GM12878 (cell line): ENCODE results near the gene CSNK1G1. TPM values are rescaled to one million over a fixed set of nuclear protein-coding genes. Genes with fewer than 3 reads are reported as not detected.

Source experiments
- ASH2L ChIP-seq: fragments of 300-600, 200-600 bp; sonication (generic); IDR thresholded peaks from 2 replicates; pipeline ENCODE4 v1.6.1; 2017; ENCODE audit warnings: low read depth, mild to moderate bottlenecking, borderline replicate concordance
- ATF3 ChIP-seq: IDR thresholded peaks from 2 replicates; pipeline ENCODE4 v1.6.1; 2011; ENCODE audit warnings: low read depth, mild to moderate bottlenecking, low read length, moderate library complexity, borderline replicate concordance; ENCODE audit errors: extremely low read depth
- CBX5 ChIP-seq: sonication (generic); IDR thresholded peaks from 2 replicates; pipeline ENCODE4 v1.6.1; 2016; ENCODE audit warnings: low read depth, moderate library complexity, mild to moderate bottlenecking, inconsistent platforms
- E2F8 ChIP-seq: fragments of 450-650 bp; IDR thresholded peaks from 2 replicates; pipeline ENCODE4 v1.6.1; 2018; ENCODE audit warnings: mild to moderate bottlenecking, low read depth, moderate library complexity; ENCODE audit not compliant: partially characterized antibody
- ESRRA ChIP-seq: IDR thresholded peaks from 2 replicates; pipeline ENCODE4 v1.6.1; 2012; ENCODE audit warnings: mild to moderate bottlenecking, low read length, improper control_type of control experiment
- JUND ChIP-seq: IDR thresholded peaks from 2 replicates; pipeline ENCODE4 v1.6.1; 2012; ENCODE audit warnings: low read depth, mild to moderate bottlenecking, low read length, improper control_type of control experiment, moderate library complexity
- MTA3 ChIP-seq: IDR thresholded peaks from 2 replicates; pipeline ENCODE4 v1.6.1; 2012; ENCODE audit warnings: low read length, inconsistent platforms, borderline replicate concordance
- MXI1 ChIP-seq: fragments of 150-350 bp; IDR thresholded peaks from 2 replicates; pipeline ENCODE4 v1.6.1; 2011; ENCODE audit warnings: low read depth, mild to moderate bottlenecking, inconsistent platforms, low read length, improper control_type of control experiment
- NKRF ChIP-seq: fragments of 450-650 bp; conservative IDR thresholded peaks from 2 replicates; pipeline ENCODE4 v1.6.1; 2017; ENCODE audit warnings: mild to moderate bottlenecking, moderate library complexity
- PBX3 ChIP-seq: IDR thresholded peaks from 2 replicates; pipeline ENCODE4 v1.6.1; 2011; ENCODE audit warnings: mild to moderate bottlenecking, low read depth, low read length, moderate library complexity; ENCODE audit not compliant: insufficient replicate concordance
- POU2F2 ChIP-seq: IDR thresholded peaks from 3 replicates; pipeline ENCODE4 v1.6.1; 2011; ENCODE audit warnings: low read depth, mild to moderate bottlenecking, low read length, borderline replicate concordance
- RBBP5 ChIP-seq: fragments of 200-600 bp; sonication (generic); conservative IDR thresholded peaks from 2 replicates; pipeline ENCODE4 v1.6.1; 2016
- RFX5 ChIP-seq: IDR thresholded peaks from 2 replicates; pipeline ENCODE4 v1.6.1; 2011; ENCODE audit warnings: low read depth, low read length, improper control_type of control experiment
- SIN3A ChIP-seq: IDR thresholded peaks from 2 replicates; pipeline ENCODE4 v1.6.1; 2012; ENCODE audit warnings: low read depth, low read length, improper control_type of control experiment
- STAT1 ChIP-seq: fragments of 450-650 bp; conservative IDR thresholded peaks from 2 replicates; pipeline ENCODE4 v1.6.1; 2014; ENCODE audit warnings: antibody characterized with exemption, mild to moderate bottlenecking
- STAT3 ChIP-seq: IDR thresholded peaks from 2 replicates; pipeline ENCODE4 v1.6.1; 2011; ENCODE audit warnings: low read depth, low read length, improper control_type of control experiment
- USF1 ChIP-seq: IDR thresholded peaks from 2 replicates; pipeline ENCODE4 v1.6.1; 2011; ENCODE audit warnings: borderline replicate concordance, low read depth, mild to moderate bottlenecking, moderate library complexity, mixed read lengths, low read length; ENCODE audit not compliant: insufficient read depth; ENCODE audit errors: extremely low read length
- ZBTB33 ChIP-seq: fragments of 450-650 bp; IDR thresholded peaks from 2 replicates; pipeline ENCODE4 v1.6.1; 2017; ENCODE audit warnings: mild to moderate bottlenecking
- ZNF217 ChIP-seq: fragments of 450-650 bp; IDR thresholded peaks from 2 replicates; pipeline ENCODE4 v1.6.1; 2017; ENCODE audit warnings: antibody characterized with exemption, mild to moderate bottlenecking
- polyA plus RNA-seq, 11 experiments: library from polyadenylated mRNA; depleted of rRNA in 4 of 11; unstranded in 6 of 11; stranded (reverse) in 5 of 11; fragments of >200 nt; fragmentation: Nextera tagmentation in 4 of 11; fragmentation: Illumina TruSeq in 1 of 11; extraction: Ambion mirVana in 4 of 11; extraction: Trizol in 1 of 11; gene quantifications; 1 replicate in 1 of 11; 2 replicates in 10 of 11; pipeline versions ENCODE4 v1.2.1 to v1.2.3, GENCODE V29; 2011 to 2016; ENCODE audit warnings: inconsistent platforms in 2 of 11, missing spikeins in 2 of 11, low read depth in 1 of 11
- total RNA-seq, 4 experiments: library from RNA; depleted of rRNA in 3 of 4; stranded (reverse); fragments of >200 nt in 3 of 4; fragmentation: Illumina TruSeq in 1 of 4; extraction: Trizol in 1 of 4; gene quantifications; 2 replicates each; pipeline versions ENCODE4 v1.2.1 to v1.2.3, GENCODE V29; 2013 to 2021

CSNK1G1 gene
- total and polyA plus RNA-seq, 10 of the 15 experiments (the other 5 are each of a cell fraction or from before 2014, with no cell fraction given): 6.1 to 23.4 (median 15.3) TPM

- TF ChIP-seq MXI1: 0 out of 2 replicates have a peak, but pooled peaks have one; percentile 50
- peak; percentile 84; the same call in 2 of the 3 replicates for TF ChIP-seq POU2F2
- peak; percentile 59; the same call in 1 of the 2 replicates for TF ChIP-seq MTA3
- peak; percentile 68; the same call in 1 of the 2 replicates for TF ChIP-seq RFX5
- TF ChIP-seq PBX3: no peak
- no peak for TF ChIP-seq CBX5
- TF ChIP-seq NKRF: no peak; the same call in 1 of the 2 replicates
- TF ChIP-seq ZBTB33: no peak
- no peak for TF ChIP-seq ZNF217
- TF ChIP-seq E2F8: no peak
- no peak for TF ChIP-seq ASH2L
- no peak for TF ChIP-seq USF1
- no peak for TF ChIP-seq JUND
- TF ChIP-seq RBBP5: no peak
- TF ChIP-seq ATF3: no peak
- no peak for TF ChIP-seq STAT3
- no peak for TF ChIP-seq ESRRA
- TF ChIP-seq SIN3A: peak; percentile 64; the same call in 1 of the 2 replicates
- 0 out of 2 replicates have a peak, but pooled peaks have one; percentile 20 for TF ChIP-seq STAT1
Measured at GRCh38 chr15:64153480-64154367, 202.2 kb downstream of the CSNK1G1 start (continued).
